Ishikawa (cell line): Measurements from ENCODE around the gene NDUFS1.

Experiments
- CEBPB ChIP-seq: IDR thresholded peaks from 2 replicates; pipeline ENCODE4 v1.6.1; 2012
- CREB1 ChIP-seq: IDR thresholded peaks from 2 replicates; pipeline ENCODE4 v1.6.1; 2012; ENCODE audit warnings: low read depth
- EGR1 ChIP-seq: IDR thresholded peaks from 2 replicates; pipeline ENCODE4 v1.6.1; 2012
- EP300 ChIP-seq: IDR thresholded peaks from 2 replicates; pipeline ENCODE4 v1.6.1; 2012; ENCODE audit warnings: borderline replicate concordance
- FOXM1 ChIP-seq: IDR thresholded peaks from 2 replicates; pipeline ENCODE4 v1.6.1; 2012; ENCODE audit warnings: low read depth, borderline replicate concordance
- MAX ChIP-seq: IDR thresholded peaks from 2 replicates; pipeline ENCODE4 v1.6.1; 2012
- NFIC ChIP-seq: IDR thresholded peaks from 2 replicates; pipeline ENCODE4 v1.6.1; 2012
- RAD21 ChIP-seq: IDR thresholded peaks from 2 replicates; pipeline ENCODE4 v1.6.1; 2012; ENCODE audit warnings: low read depth
- REST ChIP-seq: IDR thresholded peaks from 2 replicates; pipeline ENCODE4 v1.6.1; 2012; ENCODE audit warnings: low read depth, mild to moderate bottlenecking
- TAF1 ChIP-seq: IDR thresholded peaks from 2 replicates; pipeline ENCODE4 v1.6.1; 2012; ENCODE audit warnings: low read depth, mild to moderate bottlenecking
- TCF12 ChIP-seq: IDR thresholded peaks from 2 replicates; pipeline ENCODE4 v1.6.1; 2012; ENCODE audit warnings: low read depth
- TEAD4 ChIP-seq: IDR thresholded peaks from 2 replicates; pipeline ENCODE4 v1.6.1; 2012
- USF1 ChIP-seq: IDR thresholded peaks from 2 replicates; pipeline ENCODE4 v1.6.1; 2012
- YY1 ChIP-seq: IDR thresholded peaks from 2 replicates; pipeline ENCODE4 v1.6.1; 2012; ENCODE audit warnings: low read depth
- ZBTB7A ChIP-seq: IDR thresholded peaks from 2 replicates; pipeline ENCODE4 v1.6.1; 2012; ENCODE audit warnings: low read depth

NDUFS1 gene

GRCh38 chr2:206164261-206164862 is 5.1 kb upstream of the NDUFS1 start:
- TF ChIP-seq ZBTB7A (no peak), RAD21 (peak; percentile 46)

- no peak for TF ChIP-seq ZBTB7A
- no peak for TF ChIP-seq REST
- no peak for TF ChIP-seq NFIC
- TF ChIP-seq FOXM1 = no peak
- no peak for TF ChIP-seq EGR1
- no peak for TF ChIP-seq TCF12
- TF ChIP-seq CEBPB = no peak
- TF ChIP-seq EP300 = no peak
- TF ChIP-seq RAD21 = no peak
- no peak for TF ChIP-seq MAX
- no peak for TF ChIP-seq USF1
- no peak for TF ChIP-seq CREB1
- TF ChIP-seq TEAD4 = no peak
- no peak for TF ChIP-seq TAF1
- TF ChIP-seq YY1 = no peak
Measured at GRCh38 chr2:206163251-206163880, 4.1 kb upstream of the NDUFS1 start.

GRCh38 chr2:206160807-206161179 is 1.5 kb upstream of the NDUFS1 start:
- TF ChIP-seq EGR1 (no peak), ZBTB7A (no peak), CEBPB (no peak), TAF1 (no peak), EP300 (no peak), TEAD4 (no peak), CREB1 (no peak)

- TF ChIP-seq YY1 = peak; percentile 17; the same call in 1 of the 2 replicates
- TF ChIP-seq TAF1 = no peak
Measured at GRCh38 chr2:206160125-206160806, 1.0 kb upstream of the NDUFS1 start.

- peak; percentile 15; the same call in 1 of the 2 replicates for TF ChIP-seq ZBTB7A
- no peak for TF ChIP-seq TEAD4
Measured at GRCh38 chr2:206158563-206159345, 490 bp downstream of the NDUFS1 start.

- TF ChIP-seq YY1 (no peak), FOXM1 (no peak), TAF1 (no peak), CREB1 (no peak), TCF12 (no peak), REST (no peak), EP300 (no peak), MAX (no peak), RAD21 (no peak), ZBTB7A (no peak), CEBPB (no peak), EGR1 (no peak), TEAD4 (no peak), USF1 (no peak)
Measured at GRCh38 chr2:206154197-206154596, 5.0 kb downstream of the NDUFS1 start.
